Large intestine (tissue), 3 donors: ENCODE measurements around the gene PAQR4. TPM values are rescaled to one million over a fixed set of nuclear protein-coding genes. Genes with fewer than 3 reads are reported as not detected.

ENCODE experiments used
- DNase-seq, 2 donors: peaks; one replicate each; pipeline versions ENCODE4 v3.0.0 to v3.0.0-alpha.2; 2013
- H3K27ac ChIP-seq: one replicate; pipeline ENCODE4 v1.5.1; 2013; ENCODE audit warnings: low read length
- H3K27me3 ChIP-seq: 2 replicates; pipeline ENCODE4 v1.6.1; 2013; ENCODE audit warnings: low read length; ENCODE audit not compliant: control insufficient read depth, insufficient read depth
- H3K36me3 ChIP-seq: 2 replicates; pipeline ENCODE4 v1.6.1; 2013; ENCODE audit warnings: low read length; ENCODE audit not compliant: control insufficient read depth, insufficient read depth
- H3K4me1 ChIP-seq: one replicate; pipeline ENCODE4 v1.6.1; 2013; ENCODE audit warnings: low read length; ENCODE audit not compliant: control insufficient read depth, insufficient read depth
- H3K4me3 ChIP-seq: one replicate; pipeline ENCODE4 v1.5.1; 2013; ENCODE audit warnings: low read length
- H3K9me3 ChIP-seq: one replicate; pipeline ENCODE4 v1.6.1; 2013; ENCODE audit warnings: mild to moderate bottlenecking, low read depth, low read length, moderate library complexity; ENCODE audit not compliant: control insufficient read depth
- WGBS: methylation state at CpG from one replicate; pipeline ENCODE4 v1.1.5; 2013; ENCODE audit warnings: low lambda C conversion rate; ENCODE audit not compliant: insufficient coverage; 5-methylcytosine and 5-hydroxymethylcytosine counted together
- polyA plus RNA-seq: library from polyadenylated mRNA; unstranded; fragments of 120-200 nt; gene quantifications from one replicate; pipeline ENCODE4 v1.2.1, GENCODE V29; 2013

The PAQR4 gene
- polyA plus RNA-seq, 1 donor = 16.4 TPM

- Histone ChIP-seq H3K4me1 (peaks cover 50% of the 10 kb centered on the region), H3K9me3 (peaks cover 2% of the 10 kb centered on the region), H3K4me3 (peak overlapping the region; percentile 64), H3K27ac (peak overlapping the region; percentile 97), H3K36me3 (peaks cover 21% of the 10 kb centered on the region), H3K27me3 (peaks cover 14% of the 10 kb centered on the region)
- 33% methylated on average over 2 of the region's 8 CpGs for WGBS
- peak; percentile 83 to 84 for DNase-seq
These were observed 53.1 kb downstream of the PAQR4 start for GRCh38 chr16:3022208-3022683.

GRCh38 chr16:3022684-3023414 is 53.7 kb downstream of the PAQR4 start:
- no peak for DNase-seq
- H3K36me3 ChIP-seq = peaks cover 27% of the 10 kb centered on the region
- peak overlapping the region; percentile 64 for H3K4me3 ChIP-seq
- peaks cover 47% of the 10 kb centered on the region for H3K4me1 ChIP-seq
- 0% methylated on average over 1 of the region's 8 CpGs for WGBS
- peaks cover 9% of the 10 kb centered on the region for H3K27me3 ChIP-seq
- H3K9me3 ChIP-seq = peaks cover 3% of the 10 kb centered on the region
- peak overlapping the region; percentile 97 for H3K27ac ChIP-seq

Other genes with a start within 250 kb of the PAQR4 start
- 1.3 TPM for gene PRSS27, start 249.1 kb upstream of the PAQR4 start, polyA plus RNA-seq
- gene SRRM2, start 216.7 kb upstream of the PAQR4 start, polyA plus RNA-seq = 688 TPM
- gene ELOB, start 192.1 kb upstream of the PAQR4 start, polyA plus RNA-seq = 175 TPM
- 0.13 TPM for gene PRSS33, start 181.8 kb upstream of the PAQR4 start, polyA plus RNA-seq
- gene PRSS41, start 170.9 kb upstream of the PAQR4 start, polyA plus RNA-seq = not detected
- gene PRSS21, start 152.1 kb upstream of the PAQR4 start, polyA plus RNA-seq = 0.49 TPM
- 4.3 TPM for gene ZG16B, start 139.0 kb upstream of the PAQR4 start, polyA plus RNA-seq
- gene PRSS22, start 111.2 kb upstream of the PAQR4 start, polyA plus RNA-seq = 0.63 TPM
- 9.4 TPM for gene FLYWCH2, start 86.1 kb upstream of the PAQR4 start, polyA plus RNA-seq
- 22.0 TPM for gene FLYWCH1, start 57.4 kb upstream of the PAQR4 start, polyA plus RNA-seq
- 0.66 TPM for gene KREMEN2, start 5.1 kb upstream of the PAQR4 start, polyA plus RNA-seq
- gene PKMYT1, start 11.1 kb downstream of the PAQR4 start, polyA plus RNA-seq = 11.0 TPM
- 5.2 TPM for gene CLDN9, start 43.6 kb downstream of the PAQR4 start, polyA plus RNA-seq
- 26.0 TPM for gene CLDN6, start 48.8 kb downstream of the PAQR4 start, polyA plus RNA-seq
- gene TNFRSF12A, start 51.0 kb downstream of the PAQR4 start, polyA plus RNA-seq = 48.4 TPM
- gene HCFC1R1, start 54.6 kb downstream of the PAQR4 start, polyA plus RNA-seq = 57.8 TPM
- gene THOC6, start 54.7 kb downstream of the PAQR4 start, polyA plus RNA-seq = 46.7 TPM
- 14.0 TPM for gene BICDL2, start 67.6 kb downstream of the PAQR4 start, polyA plus RNA-seq
- 4.3 TPM for gene MMP25, start 77.2 kb downstream of the PAQR4 start, polyA plus RNA-seq
- 174 TPM for gene IL32, start 96.3 kb downstream of the PAQR4 start, polyA plus RNA-seq
- 0.66 TPM for gene ZSCAN10, start 129.9 kb downstream of the PAQR4 start, polyA plus RNA-seq
- 12.8 TPM for gene ZNF205, start 143.2 kb downstream of the PAQR4 start, polyA plus RNA-seq
- gene ZNF213, start 165.7 kb downstream of the PAQR4 start, polyA plus RNA-seq = 11.6 TPM
- not detected for gene OR1F1, start 218.9 kb downstream of the PAQR4 start, polyA plus RNA-seq